HepG2 (cell line): Measurements from ENCODE around the gene VDAC2.

Source experiments
- ATF3 ChIP-seq: sonication (generic); formaldehyde crosslinking; IDR thresholded peaks from 2 replicates; pipeline ENCODE4 v1.4.0; 2020; ENCODE audit warnings: missing genetic modification reagents
- BHLHE40 ChIP-seq: IDR thresholded peaks from 2 replicates; pipeline ENCODE4 v1.6.1; 2011; ENCODE audit warnings: low read length, improper control_type of control experiment
- ELF3 ChIP-seq: IDR thresholded peaks from 2 replicates; pipeline ENCODE4 v1.6.1; 2016; ENCODE audit warnings: missing genetic modification reagents, missing compliant biosample characterization
- NR2F1 ChIP-seq, 2 experiments: fragments of 450-650 bp in 1 of 2; formaldehyde crosslinking in 1 of 2; IDR thresholded peaks; 2 replicates each; pipeline versions ENCODE4 v1.5.0 to v1.6.1; 2016 to 2020; ENCODE audit warnings: mild to moderate bottlenecking in 1 of 2, missing compliant biosample characterization in 1 of 2, missing genetic modification reagents in 1 of 2, moderate library complexity in 1 of 2
- PCBP1 ChIP-seq: fragments of 200-400 bp; formaldehyde crosslinking; IDR thresholded peaks from 2 replicates; pipeline ENCODE4 v1.6.1; 2017; ENCODE audit warnings: mild to moderate bottlenecking, low read depth, low read length, borderline replicate concordance
- PRDM4 ChIP-seq: sonication (generic); formaldehyde crosslinking; IDR thresholded peaks from 2 replicates; pipeline ENCODE4 v1.9.0; 2021; ENCODE audit warnings: missing genetic modification reagents, borderline replicate concordance
- SAP130 ChIP-seq: IDR thresholded peaks from 2 replicates; pipeline ENCODE4 v1.6.1; 2016; ENCODE audit warnings: low read depth
- ZNF18 ChIP-seq: sonication (generic); formaldehyde crosslinking; IDR thresholded peaks from 2 replicates; pipeline ENCODE4 v1.8.0; 2022; ENCODE audit warnings: mild to moderate bottlenecking, missing genetic modification reagents; ENCODE audit not compliant: insufficient replicate concordance
- ZNF24 ChIP-seq: fragments of 450-650 bp; IDR thresholded peaks from 2 replicates; pipeline ENCODE4 v1.6.1; 2017; ENCODE audit warnings: antibody characterized with exemption, mild to moderate bottlenecking

GRCh38 chr10:75212343-75212742 lies 1.7 kb downstream of the VDAC2 start:
- TF ChIP-seq NR2F1 (CRISPR knock-in tag; IDR thresholded peaks at IDR 0.05) (no peak), ELF3 (CRISPR knock-in tag) (no peak), SAP130 (CRISPR knock-in tag) (no peak), ZNF24 (no peak), PRDM4 (no peak), ZNF18 (CRISPR knock-in tag) (no peak), PCBP1 (no peak), BHLHE40 (no peak), ATF3 (CRISPR knock-in tag) (no peak)
